ENCODE results near the gene CFAP20. TPM values are rescaled to one million over a fixed set of nuclear protein-coding genes. Genes with fewer than 3 reads are reported as not detected.
"Not testable (repeated sequence)": the region's sequence is repeated elsewhere in the genome, so short reads cannot be mapped to it uniquely, and the experiment has no call there.

Gene CFAP20
- total RNA-seq, 3 donors from 2014 or later, result 18.8 to 24.0 (median 23.3) TPM

- intact Hi-C loops (cut with DNase I, micrococcal nuclease), result no loop called here
- Histone ChIP-seq H3K4me1 (ENCODE audit: low read depth) (no peaks in the 10 kb centered on the region), H3K4me3 (no peak overlapping the region), H3K36me3 (ENCODE audit: low read depth) (no peaks in the 10 kb centered on the region), H3K9me3 (no peaks in the 10 kb centered on the region)
- no peak for ATAC-seq
- no peak for TF ChIP-seq CTCF (IDR thresholded peaks at IDR 0.05)
- no peak for DNase-seq
Measured at GRCh38 chr16:58094026-58094425, 35.2 kb downstream of the CFAP20 start.

- H3K4me1 ChIP-seq (ENCODE audit: low read depth); ATAC-seq; H3K4me3 ChIP-seq; H3K36me3 ChIP-seq (ENCODE audit: low read depth); H3K9me3 ChIP-seq; DNase-seq; intact Hi-C loops (cut with DNase I, micrococcal nuclease): not testable (repeated sequence)
Measured at GRCh38 chr16:58090396-58090795, 38.8 kb downstream of the CFAP20 start.

- intact Hi-C loops (cut with DNase I, micrococcal nuclease), result no loop called here
- no peaks in the 10 kb centered on the region for H3K36me3 ChIP-seq (ENCODE audit: low read depth)
- H3K9me3 ChIP-seq, result no peaks in the 10 kb centered on the region
- ATAC-seq (no peak), DNase-seq (no peak)
- no peaks in the 10 kb centered on the region for H3K4me1 ChIP-seq (ENCODE audit: low read depth)
- no peak for TF ChIP-seq CTCF (IDR thresholded peaks at IDR 0.05)
- H3K4me3 ChIP-seq, result no peak overlapping the region
Measured at GRCh38 chr16:58088091-58088490, 41.1 kb downstream of the CFAP20 start.

- no peak for DNase-seq
- ATAC-seq, result no peak
- H3K4me3 ChIP-seq, result no peak overlapping the region
- no peaks in the 10 kb centered on the region for H3K36me3 ChIP-seq (ENCODE audit: low read depth)
- TF ChIP-seq CTCF (IDR thresholded peaks at IDR 0.05), result no peak
- H3K4me1 ChIP-seq (ENCODE audit: low read depth), result no peaks in the 10 kb centered on the region
- intact Hi-C loops (cut with DNase I, micrococcal nuclease), result no loop called here
- no peaks in the 10 kb centered on the region for H3K9me3 ChIP-seq
Measured at GRCh38 chr16:58087209-58087913, 41.8 kb downstream of the CFAP20 start.

- Histone ChIP-seq H3K9me3 (no peaks in the 10 kb centered on the region), H3K36me3 (ENCODE audit: low read depth) (no peaks in the 10 kb centered on the region), H3K4me3 (no peak overlapping the region), H3K4me1 (ENCODE audit: low read depth) (no peaks in the 10 kb centered on the region)
- DNase-seq, result no peak
- TF ChIP-seq CTCF (IDR thresholded peaks at IDR 0.05), result no peak
- intact Hi-C loops (cut with DNase I, micrococcal nuclease), result no loop called here
- ATAC-seq, result no peak
Measured at GRCh38 chr16:58086381-58087208, 42.6 kb downstream of the CFAP20 start.

GRCh38 chr16:58085584-58086251 lies 43.5 kb downstream of the CFAP20 start:
- Histone ChIP-seq H3K9me3 (no peaks in the 10 kb centered on the region), H3K36me3 (ENCODE audit: low read depth) (no peaks in the 10 kb centered on the region), H3K4me3 (no peak overlapping the region), H3K4me1 (ENCODE audit: low read depth) (no peaks in the 10 kb centered on the region)
- ATAC-seq (no peak), DNase-seq (no peak)
- no peak for TF ChIP-seq CTCF (IDR thresholded peaks at IDR 0.05)
- intact Hi-C loops (cut with DNase I, micrococcal nuclease), result no loop called here

All from mucosa of descending colon (tissue), 3 donors.